Parietal lobe (tissue), 2 donors: ENCODE measurements around the gene TCP1. TPM values are rescaled to one million over a fixed set of nuclear protein-coding genes. Genes with fewer than 3 reads are reported as not detected.
A peak's percentile ranks its signal among the peaks of the same experiment; 100 is the strongest.

Experiments used
- small RNA-seq: library from RNA; depleted of rRNA; stranded (forward); fragments of <200 nt; gene quantifications from one replicate; pipeline ENCODE3, GENCODE V24; 2014; ENCODE audit warnings: low replicate concordance
- total RNA-seq: library from RNA; depleted of rRNA; stranded (reverse); fragments of >200 nt; gene quantifications from one replicate; pipeline ENCODE4 v1.2.3, GENCODE V29; 2014

Gene TCP1
- total RNA-seq = 270 TPM

DNA sequence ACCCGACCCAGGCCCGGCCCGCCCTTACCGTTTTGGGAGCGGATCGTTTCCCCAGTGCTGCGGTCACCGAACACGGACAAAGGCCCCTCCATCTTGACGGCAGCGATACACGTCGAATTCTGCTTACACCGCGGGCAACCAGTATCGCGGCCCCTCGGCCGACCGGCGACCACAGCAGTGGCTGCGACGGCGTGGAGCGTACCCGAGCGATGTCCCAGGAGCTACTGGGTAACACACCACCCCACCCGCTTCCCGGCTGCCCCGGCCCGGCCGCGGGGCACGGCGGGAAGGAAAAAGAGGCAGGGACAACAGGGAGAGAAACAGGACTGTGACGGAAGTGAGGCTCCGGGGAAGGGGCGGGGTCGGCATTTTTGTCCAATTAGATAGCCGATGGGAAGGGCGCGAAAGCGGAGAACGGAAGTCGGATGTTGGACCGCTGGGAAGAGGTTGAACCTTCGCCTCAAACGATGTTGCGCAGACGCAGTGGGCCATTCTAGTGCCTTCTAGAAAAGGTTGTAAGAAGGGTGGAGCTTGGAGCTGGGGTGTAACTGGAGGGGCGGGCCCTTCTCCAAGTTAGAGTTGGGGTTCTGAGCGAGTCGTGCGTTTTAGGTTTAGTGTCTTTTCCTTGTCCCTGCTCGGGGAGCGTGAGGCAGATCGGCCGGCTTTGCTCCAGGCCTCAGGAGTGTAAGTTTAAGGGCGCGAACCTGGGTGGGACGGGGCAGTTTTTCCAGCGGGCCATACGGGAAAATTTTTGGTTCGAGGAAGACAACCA, at the start of gene TCP1:
Gene TCP1, minus strand, starts transcription at position 226 of the 772 bp plus-strand sequence. Its CDS starts 134 bp downstream, at position 92.

DNA sequence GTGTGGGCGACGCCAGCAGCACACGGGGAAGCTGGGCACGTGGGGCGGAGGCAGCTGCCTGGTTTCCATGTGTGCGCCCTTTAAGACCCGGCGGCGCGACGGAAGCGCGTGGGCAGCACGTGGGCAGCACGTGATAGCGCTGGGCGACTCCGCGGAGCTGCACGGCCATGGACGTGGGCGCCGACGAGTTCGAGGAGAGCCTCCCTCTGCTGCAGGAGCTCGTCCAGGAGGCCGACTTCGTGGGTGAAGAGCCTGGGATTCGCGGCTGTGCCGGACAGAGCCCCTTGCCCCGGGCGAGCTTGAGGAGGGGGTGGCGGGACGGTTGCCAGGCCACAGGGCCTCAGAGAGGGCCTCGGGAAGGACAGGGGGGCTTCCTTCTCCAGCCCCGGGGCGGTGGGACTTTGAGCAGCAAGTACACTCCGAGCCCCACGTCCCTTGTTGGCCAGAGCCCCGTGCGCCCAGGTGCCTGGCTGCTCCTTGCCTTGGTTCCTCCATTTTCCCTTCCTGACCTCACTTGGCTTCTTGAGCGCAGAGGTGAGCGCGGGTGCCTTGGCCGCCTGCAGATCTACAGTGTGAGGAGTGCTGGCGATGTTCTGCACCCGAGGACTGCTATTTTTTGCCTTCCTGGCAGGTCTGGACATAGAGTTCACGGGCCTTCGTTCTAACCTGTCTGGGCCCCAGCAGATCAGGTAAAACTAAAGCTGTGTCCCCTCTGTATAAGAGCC, 10.9 kb upstream of the TCP1 start, which contains the start of gene PNLDC1:
Gene PNLDC1, plus strand, starts transcription at position 136 of the 725 bp plus-strand sequence. Its CDS starts 32 bp downstream, at position 168.

DNA sequence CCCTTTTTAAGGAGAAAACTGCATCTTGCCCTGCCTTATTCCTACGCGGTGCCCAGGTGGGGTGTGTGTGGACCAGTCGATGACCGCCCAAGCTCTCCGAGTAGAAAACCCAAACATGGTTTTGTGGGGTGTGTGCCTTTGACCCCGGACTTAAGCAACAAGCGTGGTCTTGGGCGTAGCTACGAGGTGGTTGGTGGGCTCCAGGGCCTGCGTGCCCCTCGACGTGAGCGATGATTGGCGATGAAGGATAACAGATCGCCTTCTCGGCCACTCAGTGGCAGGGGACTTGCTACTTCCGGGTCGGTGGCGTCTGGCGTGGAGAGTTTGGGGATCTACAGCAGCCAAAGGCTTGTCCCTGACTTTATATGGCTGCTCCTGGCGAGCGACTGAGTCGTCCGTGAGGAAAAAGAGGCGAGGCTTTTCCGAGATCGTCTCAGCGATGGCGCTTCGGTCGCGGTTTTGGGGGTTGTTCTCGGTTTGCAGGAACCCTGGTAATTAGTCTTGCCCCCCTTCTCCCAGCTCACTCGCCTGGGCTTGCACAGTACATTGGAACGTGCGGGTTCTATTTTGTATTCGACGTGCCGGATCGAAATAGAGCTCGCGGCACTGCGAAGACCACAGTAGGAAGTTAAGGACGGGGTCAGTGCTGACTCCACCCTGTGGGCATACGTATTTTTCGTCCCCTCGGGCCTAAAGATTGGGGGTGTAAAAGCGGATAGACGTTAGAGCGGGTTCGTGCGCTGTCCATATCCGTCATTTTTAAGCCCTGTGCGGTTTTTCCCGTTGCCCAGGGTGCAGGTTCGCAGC, 950 bp upstream of the TCP1 start, which contains the start of gene MRPL18:
Gene MRPL18, plus strand, starts transcription at position 319 of the 807 bp plus-strand sequence. Its CDS starts 121 bp downstream, at position 440.

DNA sequence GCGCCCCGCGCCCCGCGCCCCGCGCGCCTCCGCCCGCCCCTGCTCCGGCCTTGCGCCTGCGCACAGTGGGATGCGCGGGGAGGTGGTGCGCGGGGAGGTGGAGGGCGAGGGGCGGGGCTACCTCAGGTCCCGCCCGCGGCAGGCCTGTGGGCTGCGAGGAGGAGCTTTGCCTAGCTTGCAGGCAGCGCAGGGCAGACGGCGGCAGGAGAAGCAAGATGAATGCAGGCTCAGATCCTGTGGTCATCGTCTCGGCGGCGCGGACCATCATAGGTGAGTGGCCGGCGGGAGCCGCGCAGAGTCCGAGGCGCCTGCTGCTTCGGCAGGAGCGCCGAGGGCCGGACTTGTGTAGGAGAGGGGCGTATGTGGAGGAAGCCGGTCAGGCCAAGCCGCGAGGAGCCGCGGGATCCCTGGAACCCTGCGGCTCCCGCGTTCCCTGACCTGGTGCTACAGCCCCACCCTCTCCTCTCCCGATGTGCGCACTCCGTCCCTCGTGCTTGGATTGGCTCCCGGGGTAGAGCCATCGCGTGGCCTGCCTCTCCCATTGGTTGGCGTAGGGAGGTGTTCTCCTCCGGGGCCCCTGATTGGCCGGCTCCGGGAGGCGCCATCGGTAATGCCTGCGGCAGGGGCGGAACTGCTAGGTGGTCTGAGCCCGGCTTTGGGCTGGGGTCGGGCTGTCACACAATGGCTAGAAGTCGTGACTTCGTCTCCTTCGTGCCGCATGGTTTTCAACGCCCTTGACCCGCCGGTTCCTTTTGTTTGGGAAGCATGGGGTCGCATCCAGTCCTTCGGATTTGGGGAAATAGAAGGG, 27.3 kb downstream of the TCP1 start, which contains the start of gene ACAT2:
Gene ACAT2, plus strand, starts transcription at position 173 of the 808 bp plus-strand sequence. Its CDS starts 43 bp downstream, at position 216.

Small RNA genes within 50 kb of the gene (small RNA-seq; reads per million reads assigned to genes)
- gene SNORA20 = 61.4 reads per million, percentile 95 among the genes with 10 or more reads in this experiment
- gene SNORA29 = not detected

Other genes starting within 250 kb of the TCP1 start
- 28.2 TPM for gene SOD2, start 96.4 kb downstream of the TCP1 start, total RNA-seq
- gene WTAP, start 62.1 kb downstream of the TCP1 start, total RNA-seq = 132 TPM
- gene ACAT2, start 27.6 kb downstream of the TCP1 start, total RNA-seq = 81.4 TPM
- gene MRPL18, start 865 bp upstream of the TCP1 start, total RNA-seq = 46.6 TPM
- gene PNLDC1, start 10.7 kb upstream of the TCP1 start, total RNA-seq = not detected
- gene MAS1, start 101.4 kb upstream of the TCP1 start, total RNA-seq = 0.31 TPM
- gene IGF2R, start 179.5 kb upstream of the TCP1 start, total RNA-seq = 42.9 TPM